GM12864 (cell line): ENCODE data around the gene HLCS.

Source experiments
- DNase-seq: peaks from one replicate; pipeline ENCODE4 v3.0.0-alpha.2; 2011; ENCODE audit warnings: low read depth
- H3K4me3 ChIP-seq: 2 replicates; pipeline ENCODE4 v1.5.1; 2011; ENCODE audit warnings: mild to moderate bottlenecking, low read depth, low read length, control low read depth
- CTCF ChIP-seq: IDR thresholded peaks from 2 replicates; pipeline ENCODE4 v1.5.1; 2011; ENCODE audit warnings: low read depth, mild to moderate bottlenecking, moderate library complexity, low read length, control low read depth, inconsistent platforms; ENCODE audit errors: missing control alignments

Gene HLCS

GRCh38 chr21:36786186-36786585 lies 180.3 kb downstream of the HLCS start:
- DNase-seq = no peak
- no peak overlapping the region for H3K4me3 ChIP-seq
- TF ChIP-seq CTCF = no peak

GRCh38 chr21:36785615-36786014 lies 180.9 kb downstream of the HLCS start:
- TF ChIP-seq CTCF = no peak
- H3K4me3 ChIP-seq = no peak overlapping the region
- DNase-seq = no peak

GRCh38 chr21:36784947-36785346 lies 181.5 kb downstream of the HLCS start:
- no peak overlapping the region for H3K4me3 ChIP-seq
- no peak for TF ChIP-seq CTCF
- no peak for DNase-seq

GRCh38 chr21:36783612-36784374 lies 182.7 kb downstream of the HLCS start:
- no peak for TF ChIP-seq CTCF
- no peak overlapping the region for H3K4me3 ChIP-seq

GRCh38 chr21:36780861-36781260 lies 185.6 kb downstream of the HLCS start:
- TF ChIP-seq CTCF = no peak
- no peak overlapping the region for H3K4me3 ChIP-seq
- DNase-seq = no peak

More at GRCh38 chr21:36783612-36784374, 182.7 kb downstream of the HLCS start:
- DNase-seq = no peak

- no peak for DNase-seq
- TF ChIP-seq CTCF = no peak
- H3K4me3 ChIP-seq = no peak overlapping the region
Observed at GRCh38 chr21:36776981-36777617, 189.4 kb downstream of the HLCS start.

- DNase-seq = no peak
- TF ChIP-seq CTCF = no peak
- no peak overlapping the region for H3K4me3 ChIP-seq
Observed at GRCh38 chr21:36773995-36774394, 192.5 kb downstream of the HLCS start.
